Naive thymus-derived CD8-positive, alpha-beta T cell (primary cell): ENCODE results near the gene BTG3. TPM values are rescaled to one million over a fixed set of nuclear protein-coding genes. Genes with fewer than 3 reads are reported as not detected.
A peak's percentile ranks its signal among the peaks of the same experiment; 100 is the strongest.

ENCODE experiments used
- ATAC-seq, 2 donors: fragments of 150-1000 bp; cut with Tn5 transposase in 1 of 2; sonication (Bioruptor Pico), chemical (Tn5 transposase) in 1 of 2; 1 replicate in 1 of 2; 2 replicates in 1 of 2; pipeline ENCODE4 v1.10.0; 2021; ENCODE audit warnings: mild to moderate bottlenecking in 2 of 2, moderate library complexity in 2 of 2
- POLR2A ChIA-PET: fragments of 350-600 bp; sonication (Branson Sonifier 250); formaldehyde crosslinking; loops from one replicate; lab custom pipeline; 2021; ENCODE audit warnings: antibody characterized with exemption; lab: Charles Lee
- DNase-seq, 10 donors: peaks; one replicate each; pipeline versions ENCODE4 v3.0.0 to v3.0.0-alpha.2; 2020 to 2022
- H3K27ac Mint-ChIP-seq, 10 donors: one replicate each; pipeline ENCODE4 v1.8.0; 2020 to 2022; ENCODE audit warnings: mild to moderate bottlenecking in 10 of 10, mixed read lengths in 10 of 10, moderate library complexity in 4 of 10, inconsistent platforms in 1 of 10
- H3K27me3 Mint-ChIP-seq, 5 donors: one replicate each; pipeline ENCODE4 v1.8.0; 2021 to 2022; ENCODE audit warnings: mixed read lengths in 5 of 5
- H3K36me3 Mint-ChIP-seq, 3 donors: one replicate each; pipeline ENCODE4 v1.8.0; 2020 to 2022; ENCODE audit warnings: mixed read lengths in 3 of 3, mild to moderate bottlenecking in 2 of 3, inconsistent platforms in 1 of 3
- H3K4me1 Mint-ChIP-seq, 4 donors: one replicate each; pipeline ENCODE4 v1.8.0; 2021 to 2022; ENCODE audit warnings: mixed read lengths in 4 of 4
- H3K4me3 Mint-ChIP-seq, 10 donors: one replicate each; pipeline ENCODE4 v1.8.0; 2020 to 2022; ENCODE audit warnings: mild to moderate bottlenecking in 10 of 10, mixed read lengths in 10 of 10, moderate library complexity in 6 of 10, inconsistent platforms in 1 of 10
- H3K9me3 Mint-ChIP-seq, 9 donors: one replicate each; pipeline ENCODE4 v1.8.0; 2020 to 2022; ENCODE audit warnings: mixed read lengths in 9 of 9, mild to moderate bottlenecking in 3 of 9, inconsistent platforms in 1 of 9, moderate library complexity in 1 of 9
- polyA plus RNA-seq, 3 donors: library from polyadenylated mRNA; unstranded; fragments of 300-500 nt; fragmentation: Illumina TruSeq; gene quantifications; one replicate each; pipeline ENCODE4 v1.2.3, GENCODE V29; 2021
- total RNA-seq, 8 experiments: library from RNA in 2 of 8; stranded (reverse) in 2 of 8; gene quantifications; one replicate each; pipeline ENCODE4 v1.2.3 and lab custom pipeline; 2021 to 2026

The BTG3 gene
- total and polyA plus RNA-seq, 5 experiments from 2014 or later: 4.2 to 17.7 (median 7.1) TPM

DNA sequence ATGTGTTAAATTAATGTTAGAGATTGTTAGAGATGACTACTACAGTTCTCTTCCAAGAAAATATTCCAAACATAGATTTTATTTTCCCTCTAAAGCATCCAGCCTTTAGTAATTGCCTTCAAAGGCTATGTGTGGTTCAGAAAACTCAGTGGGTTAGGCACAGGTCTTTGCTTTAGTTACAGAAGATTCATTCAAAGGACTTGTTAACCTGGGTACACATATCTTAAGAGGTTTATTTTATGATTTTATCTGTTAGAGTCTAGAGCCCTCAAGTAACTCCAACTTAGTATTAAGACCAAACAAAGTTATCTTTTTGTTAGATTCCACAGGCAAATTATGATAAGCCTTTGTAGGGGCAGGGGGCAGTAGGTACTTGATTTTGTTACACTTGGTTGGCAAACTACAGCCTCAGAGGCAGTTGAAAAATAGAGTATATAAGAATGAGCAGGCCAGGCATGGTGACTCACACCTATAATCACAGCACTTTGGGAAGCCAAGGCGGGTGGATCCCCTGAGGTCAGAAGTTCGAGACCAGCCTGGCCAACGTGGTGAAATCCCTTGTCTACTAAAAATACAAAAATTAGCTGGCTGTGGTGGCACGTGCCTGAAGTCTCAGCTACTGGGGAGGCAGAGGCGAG is 61.9 kb downstream of the BTG3 start:
- ATAC-seq (no peak), DNase-seq (no peak)
- no peaks in the 10 kb centered on the region for H3K4me1 Mint-ChIP-seq
- no peak overlapping the region for H3K4me3 Mint-ChIP-seq
- no peaks in the 10 kb centered on the region for H3K9me3 Mint-ChIP-seq
- H3K27me3 Mint-ChIP-seq: peaks cover 0 to 3% (median 0%) of the 10 kb centered on the region in 5 donors
- POLR2A ChIA-PET: no interaction called here
- peak overlapping the region in 1 of 10 donors; percentile 13 for H3K27ac Mint-ChIP-seq
- peaks cover 0 to 4% (median 4%) of the 10 kb centered on the region in 3 donors for H3K36me3 Mint-ChIP-seq

DNA sequence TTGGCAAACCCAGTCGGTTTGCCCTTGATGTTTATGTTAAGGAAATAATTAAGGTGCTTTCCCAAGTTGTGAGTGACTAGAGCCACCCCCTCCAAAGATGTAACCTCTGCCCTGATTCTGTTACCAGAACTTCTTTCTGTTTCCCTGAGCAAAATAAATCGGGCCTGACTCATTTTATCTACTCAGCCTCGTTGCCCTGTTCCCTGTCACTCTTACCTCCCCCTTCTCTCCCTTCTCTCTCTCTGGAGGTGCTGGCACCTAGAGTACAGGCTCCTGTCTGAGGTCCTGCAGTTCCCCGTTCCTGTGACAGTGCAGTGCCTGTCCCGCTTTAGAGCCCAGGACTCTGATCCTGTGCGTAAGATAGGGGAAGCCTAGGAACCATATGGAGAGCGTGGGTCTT is 64.4 kb downstream of the BTG3 start:
- Mint-ChIP-seq H3K27ac (no peak overlapping the region), H3K36me3 (peaks cover 0 to 4% (median 4%) of the 10 kb centered on the region in 3 donors), H3K4me3 (no peak overlapping the region), H3K27me3 (no peaks in the 10 kb centered on the region), H3K4me1 (no peaks in the 10 kb centered on the region), H3K9me3 (no peaks in the 10 kb centered on the region)
- ATAC-seq (no peak), DNase-seq (no peak)
- POLR2A ChIA-PET: no interaction called here

DNA sequence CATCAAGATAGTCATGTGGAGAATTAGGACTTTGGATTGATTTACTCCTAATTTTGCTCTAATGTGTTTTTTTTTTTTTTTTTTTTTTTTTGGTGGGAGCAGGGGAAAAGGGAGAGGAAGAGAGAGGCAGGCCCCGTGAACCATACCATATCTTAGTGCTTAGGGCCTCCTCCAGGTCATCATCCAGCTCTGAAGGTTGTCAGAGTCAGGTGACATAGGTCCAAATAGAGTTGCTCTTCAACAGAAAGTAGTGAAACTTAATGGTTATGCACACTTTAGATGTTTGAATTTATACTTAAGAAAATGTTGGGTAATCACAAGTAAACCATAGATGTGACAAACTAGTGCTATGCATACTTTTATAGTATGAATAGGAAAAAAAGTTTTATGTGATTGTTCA is 67.7 kb downstream of the BTG3 start:
- no peaks in the 10 kb centered on the region for H3K4me1 Mint-ChIP-seq
- DNase-seq (no peak), ATAC-seq (no peak)
- peaks cover 0 to 6% (median 4%) of the 10 kb centered on the region in 3 donors for H3K36me3 Mint-ChIP-seq
- peaks cover 0 to 4% (median 0%) of the 10 kb centered on the region in 5 donors for H3K27me3 Mint-ChIP-seq
- POLR2A ChIA-PET: no interaction called here
- H3K9me3 Mint-ChIP-seq: no peaks in the 10 kb centered on the region
- H3K27ac Mint-ChIP-seq: no peak overlapping the region
- H3K4me3 Mint-ChIP-seq: no peak overlapping the region

Other genes starting within 250 kb of the BTG3 start
- under 1 TPM; 0.99 TPM for gene CXADR, start 99.9 kb downstream of the BTG3 start, total RNA-seq
- under 1 TPM; 0.20 to 0.99 (median 0.66) TPM for gene CXADR, start 99.9 kb downstream of the BTG3 start, polyA plus RNA-seq
- gene C21orf91, start 206.5 kb upstream of the BTG3 start, total RNA-seq: 10 to 100 TPM; 53.2 to 56.4 TPM
- 10 to 100 TPM; 30.7 to 40.3 (median 30.7) TPM for gene C21orf91, start 206.5 kb upstream of the BTG3 start, polyA plus RNA-seq